ENCODE measurements around the gene POMGNT1. TPM values are rescaled to one million over a fixed set of nuclear protein-coding genes. Genes with fewer than 3 reads are reported as not detected.

POMGNT1 gene
- total RNA-seq, 1 donor: 43.2 TPM

DNA sequence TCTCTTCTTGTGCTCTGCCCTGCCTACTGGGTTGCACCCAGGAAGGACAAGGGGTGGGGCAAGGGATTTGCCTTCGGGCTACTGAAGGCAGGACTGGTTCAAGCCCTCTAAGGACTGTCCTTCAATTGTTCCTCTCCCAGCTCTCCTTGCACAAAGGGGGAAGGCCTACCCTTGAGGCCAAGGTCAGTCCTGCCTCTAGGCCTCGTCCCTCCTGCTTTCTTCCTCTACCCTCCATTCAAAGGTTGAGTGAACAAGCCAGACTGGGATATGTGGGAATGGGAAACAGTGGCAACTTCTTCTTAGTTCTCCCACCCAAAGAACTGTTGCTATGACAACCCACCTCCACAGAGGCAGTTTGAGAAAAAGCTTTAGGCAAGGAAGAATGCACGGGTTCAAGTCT is 7.6 kb upstream of the POMGNT1 start:
- no peak for DNase-seq (ENCODE audit: low read depth)
- TF ChIP-seq, protein P1, sequence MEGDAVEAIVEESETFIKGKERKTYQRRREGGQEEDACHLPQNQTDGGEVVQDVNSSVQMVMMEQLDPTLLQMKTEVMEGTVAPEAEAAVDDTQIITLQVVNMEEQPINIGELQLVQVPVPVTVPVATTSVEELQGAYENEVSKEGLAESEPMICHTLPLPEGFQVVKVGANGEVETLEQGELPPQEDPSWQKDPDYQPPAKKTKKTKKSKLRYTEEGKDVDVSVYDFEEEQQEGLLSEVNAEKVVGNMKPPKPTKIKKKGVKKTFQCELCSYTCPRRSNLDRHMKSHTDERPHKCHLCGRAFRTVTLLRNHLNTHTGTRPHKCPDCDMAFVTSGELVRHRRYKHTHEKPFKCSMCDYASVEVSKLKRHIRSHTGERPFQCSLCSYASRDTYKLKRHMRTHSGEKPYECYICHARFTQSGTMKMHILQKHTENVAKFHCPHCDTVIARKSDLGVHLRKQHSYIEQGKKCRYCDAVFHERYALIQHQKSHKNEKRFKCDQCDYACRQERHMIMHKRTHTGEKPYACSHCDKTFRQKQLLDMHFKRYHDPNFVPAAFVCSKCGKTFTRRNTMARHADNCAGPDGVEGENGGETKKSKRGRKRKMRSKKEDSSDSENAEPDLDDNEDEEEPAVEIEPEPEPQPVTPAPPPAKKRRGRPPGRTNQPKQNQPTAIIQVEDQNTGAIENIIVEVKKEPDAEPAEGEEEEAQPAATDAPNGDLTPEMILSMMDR (IDR thresholded peaks at IDR 0.05; ENCODE audit: insufficient read depth, low read length): no peak

DNA sequence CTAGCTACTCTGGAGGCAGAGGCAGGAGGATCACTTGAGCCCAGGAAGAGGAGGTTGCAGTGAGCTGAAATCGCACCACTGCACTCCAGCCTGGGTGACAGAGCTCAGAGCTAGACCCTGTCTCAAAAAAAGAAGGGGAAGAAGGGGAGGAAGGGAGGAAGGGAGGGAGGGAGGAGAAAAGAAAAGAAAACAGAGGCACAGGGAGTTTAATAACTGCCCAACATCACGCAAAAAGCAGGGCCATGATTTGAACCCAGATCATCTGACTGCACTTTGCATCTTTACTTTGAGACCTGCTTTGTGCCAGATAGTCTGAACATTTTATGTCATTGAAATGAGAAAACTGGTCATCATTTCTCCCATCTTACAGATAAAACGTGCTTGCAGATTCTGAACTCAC is 6.9 kb upstream of the POMGNT1 start:
- TF ChIP-seq, protein P1 (IDR thresholded peaks at IDR 0.05; ENCODE audit: insufficient read depth, low read length): no peak

More for the DNA sequence above, 7.6 kb upstream of the POMGNT1 start:
- no peak overlapping the region for H3K4me3 ChIP-seq (ENCODE audit: low read depth, low read length)

DNA sequence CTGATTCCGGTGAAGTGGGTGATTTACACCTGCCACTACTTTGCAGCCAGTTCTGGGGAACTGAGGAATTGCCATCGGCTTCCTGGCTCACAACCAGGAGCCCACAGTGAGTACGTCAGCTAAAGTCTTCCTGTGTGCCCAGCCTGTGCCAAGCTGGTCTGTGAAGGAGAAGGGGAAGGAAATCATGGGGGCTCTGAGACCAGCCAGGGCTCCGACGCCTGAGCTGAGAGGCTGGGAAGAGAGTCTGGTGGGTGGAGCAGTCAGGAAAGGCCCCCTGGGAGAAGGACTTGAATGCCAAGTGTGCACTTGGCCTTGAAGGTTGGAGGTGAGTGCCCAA is 6.1 kb upstream of the POMGNT1 start:
- TF ChIP-seq, protein P1 (IDR thresholded peaks at IDR 0.05; ENCODE audit: insufficient read depth, low read length): no peak
- no peak for DNase-seq (ENCODE audit: low read depth)

More for the DNA sequence above, 6.9 kb upstream of the POMGNT1 start:
- DNase-seq (ENCODE audit: low read depth): no peak
- no peak overlapping the region for H3K4me3 ChIP-seq (ENCODE audit: low read depth, low read length)

DNA sequence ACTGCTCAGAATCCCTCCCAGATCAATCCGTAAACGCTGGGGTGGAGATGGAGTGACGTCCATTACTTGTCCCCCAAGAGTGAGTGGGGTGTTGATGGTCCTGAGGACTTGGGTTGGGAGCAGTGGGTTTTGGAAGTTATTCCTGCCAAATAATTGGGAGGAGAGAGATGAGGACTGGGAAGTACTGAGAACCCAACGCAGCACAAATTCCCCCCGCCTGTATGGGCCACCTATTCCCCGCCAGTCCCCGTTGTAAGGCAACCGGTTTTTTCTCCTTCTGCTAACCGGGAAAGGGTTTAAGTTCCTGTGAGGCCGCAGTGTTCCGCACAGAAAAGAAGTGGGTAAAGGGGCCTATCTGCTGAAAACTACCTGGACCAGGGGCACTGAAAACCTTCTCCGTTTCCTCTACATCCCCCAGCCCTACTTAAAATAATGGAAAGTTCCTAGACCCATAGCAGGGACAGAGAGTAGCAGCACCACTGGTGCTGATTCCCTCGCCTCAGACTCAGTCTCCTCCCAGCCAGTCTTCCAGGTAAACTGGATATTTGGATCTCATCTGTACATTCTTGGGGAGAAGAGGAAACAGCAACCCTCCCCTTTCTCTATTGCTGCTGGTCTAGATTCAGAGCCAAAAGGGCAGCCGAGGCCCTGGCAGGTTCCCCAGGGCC is 5.6 kb upstream of the POMGNT1 start:
- peak overlapping the region; percentile 87 for H3K4me3 ChIP-seq (ENCODE audit: low read depth, low read length)
- TF ChIP-seq, protein P1 (IDR thresholded peaks at IDR 0.05; ENCODE audit: insufficient read depth, low read length): no peak
- no peak for DNase-seq (ENCODE audit: low read depth)

More for the DNA sequence above, 6.1 kb upstream of the POMGNT1 start:
- H3K4me3 ChIP-seq (ENCODE audit: low read depth, low read length): peak overlapping the region; percentile 87

DNA sequence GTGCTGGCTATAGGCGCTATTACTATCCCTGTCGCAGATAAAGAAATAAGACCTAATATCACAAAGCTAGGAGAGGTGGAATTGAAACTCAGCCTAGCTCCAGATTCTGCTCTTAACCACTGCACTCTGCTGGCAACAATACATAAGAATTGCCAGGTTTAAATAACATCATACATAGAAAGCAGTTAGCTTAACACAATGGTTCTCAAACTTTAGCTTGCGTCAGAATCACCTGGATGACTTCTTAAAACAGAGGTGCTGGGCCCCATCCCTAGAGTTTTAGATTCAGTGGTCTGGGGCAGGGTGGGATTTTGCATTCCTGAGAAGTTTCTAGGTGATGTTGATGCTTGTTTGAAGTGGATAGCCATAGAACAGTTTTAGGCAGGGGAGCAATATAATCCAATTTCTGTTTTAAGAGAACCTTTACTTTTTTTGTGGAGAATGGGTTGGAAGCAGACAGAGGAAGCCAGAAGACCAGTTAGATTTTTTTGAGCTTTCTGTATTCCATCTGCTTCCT is 1.1 kb upstream of the POMGNT1 start:
- peak overlapping the region; percentile 93 for H3K4me3 ChIP-seq (ENCODE audit: low read depth, low read length)
- DNase-seq (ENCODE audit: low read depth): no peak

DNA sequence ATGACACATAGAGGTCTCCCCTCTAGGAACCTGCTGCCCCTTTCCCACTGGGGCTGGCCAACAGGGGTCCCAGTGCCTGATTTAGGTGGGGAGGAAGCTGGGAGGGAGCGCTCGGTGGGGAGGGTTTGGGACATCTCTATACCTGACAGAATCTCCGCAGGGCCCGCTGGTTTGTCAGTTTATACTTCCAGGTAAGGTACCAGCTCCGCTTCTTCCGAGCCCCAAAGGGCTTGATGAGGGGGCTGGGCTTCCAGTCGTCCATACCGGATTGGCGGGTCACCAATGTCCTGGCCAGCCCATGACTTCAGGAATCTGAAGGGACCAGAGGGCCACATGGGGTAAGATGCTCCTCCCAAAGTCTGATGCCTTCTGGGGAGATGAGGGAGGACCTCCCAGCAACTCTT is 672 bp downstream of the POMGNT1 start:
- peak overlapping the region; percentile 91 for H3K4me3 ChIP-seq (ENCODE audit: low read depth, low read length)
- TF ChIP-seq, protein P1 (IDR thresholded peaks at IDR 0.05; ENCODE audit: insufficient read depth, low read length): no peak
- no peak for DNase-seq (ENCODE audit: low read depth)

More for the DNA sequence above, 1.1 kb upstream of the POMGNT1 start:
- TF ChIP-seq, protein P1 (IDR thresholded peaks at IDR 0.05; ENCODE audit: insufficient read depth, low read length): no peak

Data from fibroblast of the aortic adventitia (primary cell).